DOHH2 (cell line): ENCODE data around the gene TCF12.

Experiments
- H3F3A ChIP-seq: fragments of 200-600 bp; sonication (generic), shearing (Covaris generic); 2 replicates; pipeline ENCODE4 v1.6.0; 2016; ENCODE audit warnings: antibody characterized with exemption, mild to moderate bottlenecking; ENCODE audit not compliant: control insufficient read depth, insufficient read depth
- H3K27ac ChIP-seq: fragments of 200-600 bp; sonication (generic); 2 replicates; pipeline ENCODE4 v1.5.1; 2014; ENCODE audit warnings: low read depth, mild to moderate bottlenecking, low read length, moderate library complexity
- H3K27me3 ChIP-seq: fragments of 200-600 bp; sonication (generic); 2 replicates; pipeline ENCODE4 v1.6.1; 2014; ENCODE audit warnings: mild to moderate bottlenecking, low read length, mixed read lengths; ENCODE audit not compliant: control insufficient read depth
- H3K36me3 ChIP-seq: fragments of 200-600 bp; sonication (generic); 2 replicates; pipeline ENCODE4 v1.6.1; 2014; ENCODE audit warnings: mild to moderate bottlenecking, low read length, moderate library complexity, mixed read lengths; ENCODE audit not compliant: control insufficient read depth
- H3K4me1 ChIP-seq: fragments of 200-600 bp; sonication (generic); 2 replicates; pipeline ENCODE4 v1.6.1; 2014; ENCODE audit warnings: mild to moderate bottlenecking, low read length, mixed read lengths; ENCODE audit not compliant: control insufficient read depth
- H3K4me2 ChIP-seq: fragments of 200-600 bp; sonication (generic); 2 replicates; pipeline ENCODE4 v1.6.0; 2014; ENCODE audit warnings: mild to moderate bottlenecking, low read length, moderate library complexity
- H3K4me3 ChIP-seq: fragments of 200-600 bp; sonication (generic); 2 replicates; pipeline ENCODE4 v1.5.1; 2014; ENCODE audit warnings: mild to moderate bottlenecking, low read length, mixed read lengths
- H3K79me2 ChIP-seq: fragments of 200-600 bp; sonication (generic); 2 replicates; pipeline ENCODE4 v1.6.1; 2014; ENCODE audit warnings: mild to moderate bottlenecking, low read length, mixed read lengths; ENCODE audit not compliant: control insufficient read depth
- H3K9me2 ChIP-seq: fragments of 200-600 bp; sonication (generic); replicated peaks from 2 replicates; pipeline ENCODE4 v1.6.1; 2014; ENCODE audit warnings: mild to moderate bottlenecking, low read length, mixed read lengths; ENCODE audit not compliant: control insufficient read depth
- H3K9me3 ChIP-seq: fragments of 200-600 bp; sonication (generic); 2 replicates; pipeline ENCODE4 v1.6.1; 2014; ENCODE audit warnings: antibody characterized with exemption, low read length, mixed read lengths; ENCODE audit not compliant: control insufficient read depth, insufficient read depth
- H4K20me1 ChIP-seq: fragments of 200-600 bp; sonication (generic); 2 replicates; pipeline ENCODE4 v1.6.0; 2014; ENCODE audit warnings: low read depth, mild to moderate bottlenecking, antibody characterized with exemption, low read length, moderate library complexity; ENCODE audit not compliant: control insufficient read depth, insufficient read depth
- CTCF ChIP-seq: fragments of 200-600 bp; sonication (generic); IDR thresholded peaks from one replicate; pipeline ENCODE4 v1.5.1; 2014; ENCODE audit warnings: antibody characterized with exemption, mild to moderate bottlenecking, low read depth, low read length; ENCODE audit not compliant: poor library complexity, severe bottlenecking
- EZH2phosphoT487 ChIP-seq: fragments of 200-600 bp; sonication (generic); IDR thresholded peaks from 2 replicates; pipeline ENCODE4 v1.6.1; 2017; ENCODE audit warnings: borderline replicate concordance, mild to moderate bottlenecking, antibody characterized with exemption, low read length, moderate library complexity, mixed read lengths

The TCF12 gene

GRCh38 chr15:56913241-56913640, 5.2 kb upstream of the TCF12 start:
- peaks cover 13% of the 10 kb centered on the region for H3K4me1 ChIP-seq
- no peak for TF ChIP-seq EZH2phosphoT487
- TF ChIP-seq CTCF, result no peak
- H3K27ac ChIP-seq, result no peak overlapping the region

GRCh38 chr15:56913670-56914069, 4.8 kb upstream of the TCF12 start:
- Histone ChIP-seq H4K20me1 (no peaks in the 10 kb centered on the region), H3F3A (no peaks in the 10 kb centered on the region; the same call in 1 of the 2 replicates), H3K4me1 (peaks cover 13% of the 10 kb centered on the region), H3K79me2 (peaks cover 4% of the 10 kb centered on the region), H3K27ac (no peak overlapping the region), H3K9me3 (no peaks in the 10 kb centered on the region), H3K9me2 (no peaks in the 10 kb centered on the region), H3K27me3 (no peaks in the 10 kb centered on the region), H3K4me3 (no peak overlapping the region), H3K4me2 (no peak overlapping the region), H3K36me3 (no peaks in the 10 kb centered on the region)
- TF ChIP-seq EZH2phosphoT487 (no peak), CTCF (no peak)

More at GRCh38 chr15:56913241-56913640, 5.2 kb upstream of the TCF12 start:
- Histone ChIP-seq H3K36me3 (no peaks in the 10 kb centered on the region), H3F3A (no peaks in the 10 kb centered on the region; the same call in 1 of the 2 replicates), H4K20me1 (no peaks in the 10 kb centered on the region), H3K4me3 (no peak overlapping the region), H3K4me2 (no peak overlapping the region), H3K9me2 (no peaks in the 10 kb centered on the region), H3K79me2 (0 out of 2 replicates have a peak, but pooled peaks cover 2% of the 10 kb centered on the region), H3K9me3 (no peaks in the 10 kb centered on the region), H3K27me3 (no peaks in the 10 kb centered on the region)

- Histone ChIP-seq H4K20me1 (no peaks in the 10 kb centered on the region), H3K4me1 (peaks cover 20% of the 10 kb centered on the region), H3K9me3 (no peaks in the 10 kb centered on the region), H3K27me3 (no peaks in the 10 kb centered on the region), H3K4me2 (no peak overlapping the region), H3F3A (no peaks in the 10 kb centered on the region; the same call in 1 of the 2 replicates), H3K4me3 (no peak overlapping the region), H3K36me3 (peaks cover 19% of the 10 kb centered on the region), H3K27ac (no peak overlapping the region), H3K9me2 (no peaks in the 10 kb centered on the region), H3K79me2 (peaks cover 26% of the 10 kb centered on the region)
- TF ChIP-seq CTCF, result no peak
Observed at GRCh38 chr15:56915888-56916287, 2.6 kb upstream of the TCF12 start.
